ENCODE results near the gene TOE1.

TOE1 gene

DNA sequence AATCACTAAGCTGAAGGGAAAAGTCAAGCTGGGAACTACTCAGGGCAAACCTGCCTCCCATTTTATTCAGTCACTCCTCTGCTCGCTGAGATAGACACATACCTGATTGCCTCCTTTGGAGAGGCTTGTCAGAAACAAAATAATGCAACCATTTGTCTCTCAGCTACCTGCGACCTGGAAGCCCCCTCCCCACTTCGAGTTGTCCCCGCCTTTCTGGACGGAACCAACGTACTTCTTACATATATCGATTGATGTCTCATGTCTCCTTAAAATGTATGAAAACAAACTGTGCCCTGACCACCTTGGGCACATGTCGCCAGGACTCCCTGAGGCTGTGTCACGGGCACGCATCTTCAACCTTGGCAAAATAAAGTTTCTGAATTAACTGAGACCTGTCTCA is 34.7 kb upstream of the TOE1 start (continued):
- TF ChIP-seq, protein P1, sequence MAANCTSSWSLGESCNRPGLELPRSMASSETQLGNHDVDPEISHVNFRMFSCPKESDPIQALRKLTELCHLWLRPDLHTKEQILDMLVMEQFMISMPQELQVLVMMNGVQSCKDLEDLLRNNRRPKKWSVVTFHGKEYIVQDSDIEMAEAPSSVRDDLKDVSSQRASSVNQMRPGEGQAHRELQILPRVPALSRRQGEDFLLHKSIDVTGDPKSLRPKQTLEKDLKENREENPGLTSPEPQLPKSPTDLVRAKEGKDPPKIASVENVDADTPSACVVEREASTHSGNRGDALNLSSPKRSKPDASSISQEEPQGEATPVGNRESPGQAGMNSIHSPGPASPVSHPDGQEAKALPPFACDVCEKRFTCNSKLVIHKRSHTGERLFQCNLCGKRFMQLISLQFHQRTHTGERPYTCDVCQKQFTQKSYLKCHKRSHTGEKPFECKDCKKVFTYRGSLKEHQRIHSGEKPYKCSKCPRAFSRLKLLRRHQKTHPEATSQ (tag by site-specific recombination; IDR thresholded peaks at IDR 0.05), result no peak
- no peak for TF ChIP-seq ZBTB7A (tag by site-specific recombination; IDR thresholded peaks at IDR 0.05; ENCODE audit: low read depth)
- TF ChIP-seq WT1 (tag by site-specific recombination; IDR thresholded peaks at IDR 0.05), result no peak
- TF ChIP-seq EGR2 (tag by site-specific recombination; IDR thresholded peaks at IDR 0.05; ENCODE audit: low read depth), result no peak
- TF ChIP-seq, protein P2, sequence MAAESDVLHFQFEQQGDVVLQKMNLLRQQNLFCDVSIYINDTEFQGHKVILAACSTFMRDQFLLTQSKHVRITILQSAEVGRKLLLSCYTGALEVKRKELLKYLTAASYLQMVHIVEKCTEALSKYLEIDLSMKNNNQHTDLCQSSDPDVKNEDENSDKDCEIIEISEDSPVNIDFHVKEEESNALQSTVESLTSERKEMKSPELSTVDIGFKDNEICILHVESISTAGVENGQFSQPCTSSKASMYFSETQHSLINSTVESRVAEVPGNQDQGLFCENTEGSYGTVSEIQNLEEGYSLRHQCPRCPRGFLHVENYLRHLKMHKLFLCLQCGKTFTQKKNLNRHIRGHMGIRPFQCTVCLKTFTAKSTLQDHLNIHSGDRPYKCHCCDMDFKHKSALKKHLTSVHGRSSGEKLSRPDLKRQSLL (tag by site-specific recombination; IDR thresholded peaks at IDR 0.05), result no peak
- TF ChIP-seq ZNF596 (tag by site-specific recombination; IDR thresholded peaks at IDR 0.05), result no peak
- no peak for TF ChIP-seq RBAK (tag by site-specific recombination; IDR thresholded peaks at IDR 0.05)
- no peak for TF ChIP-seq ZSCAN23 (tag by site-specific recombination; IDR thresholded peaks at IDR 0.05)
- no peak for TF ChIP-seq ZEB2 (tag by site-specific recombination; IDR thresholded peaks at IDR 0.05)
- TF ChIP-seq ZNF114 (tag by site-specific recombination; IDR thresholded peaks at IDR 0.05), result no peak
- TF ChIP-seq, protein P3, sequence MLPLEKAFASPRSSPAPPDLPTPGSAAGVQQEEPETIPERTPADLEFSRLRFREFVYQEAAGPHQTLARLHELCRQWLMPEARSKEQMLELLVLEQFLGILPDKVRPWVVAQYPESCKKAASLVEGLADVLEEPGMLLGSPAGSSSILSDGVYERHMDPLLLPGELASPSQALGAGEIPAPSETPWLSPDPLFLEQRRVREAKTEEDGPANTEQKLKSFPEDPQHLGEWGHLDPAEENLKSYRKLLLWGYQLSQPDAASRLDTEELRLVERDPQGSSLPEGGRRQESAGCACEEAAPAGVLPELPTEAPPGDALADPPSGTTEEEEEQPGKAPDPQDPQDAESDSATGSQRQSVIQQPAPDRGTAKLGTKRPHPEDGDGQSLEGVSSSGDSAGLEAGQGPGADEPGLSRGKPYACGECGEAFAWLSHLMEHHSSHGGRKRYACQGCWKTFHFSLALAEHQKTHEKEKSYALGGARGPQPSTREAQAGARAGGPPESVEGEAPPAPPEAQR (tag by site-specific recombination; IDR thresholded peaks at IDR 0.05), result no peak
- TF ChIP-seq, protein P4, sequence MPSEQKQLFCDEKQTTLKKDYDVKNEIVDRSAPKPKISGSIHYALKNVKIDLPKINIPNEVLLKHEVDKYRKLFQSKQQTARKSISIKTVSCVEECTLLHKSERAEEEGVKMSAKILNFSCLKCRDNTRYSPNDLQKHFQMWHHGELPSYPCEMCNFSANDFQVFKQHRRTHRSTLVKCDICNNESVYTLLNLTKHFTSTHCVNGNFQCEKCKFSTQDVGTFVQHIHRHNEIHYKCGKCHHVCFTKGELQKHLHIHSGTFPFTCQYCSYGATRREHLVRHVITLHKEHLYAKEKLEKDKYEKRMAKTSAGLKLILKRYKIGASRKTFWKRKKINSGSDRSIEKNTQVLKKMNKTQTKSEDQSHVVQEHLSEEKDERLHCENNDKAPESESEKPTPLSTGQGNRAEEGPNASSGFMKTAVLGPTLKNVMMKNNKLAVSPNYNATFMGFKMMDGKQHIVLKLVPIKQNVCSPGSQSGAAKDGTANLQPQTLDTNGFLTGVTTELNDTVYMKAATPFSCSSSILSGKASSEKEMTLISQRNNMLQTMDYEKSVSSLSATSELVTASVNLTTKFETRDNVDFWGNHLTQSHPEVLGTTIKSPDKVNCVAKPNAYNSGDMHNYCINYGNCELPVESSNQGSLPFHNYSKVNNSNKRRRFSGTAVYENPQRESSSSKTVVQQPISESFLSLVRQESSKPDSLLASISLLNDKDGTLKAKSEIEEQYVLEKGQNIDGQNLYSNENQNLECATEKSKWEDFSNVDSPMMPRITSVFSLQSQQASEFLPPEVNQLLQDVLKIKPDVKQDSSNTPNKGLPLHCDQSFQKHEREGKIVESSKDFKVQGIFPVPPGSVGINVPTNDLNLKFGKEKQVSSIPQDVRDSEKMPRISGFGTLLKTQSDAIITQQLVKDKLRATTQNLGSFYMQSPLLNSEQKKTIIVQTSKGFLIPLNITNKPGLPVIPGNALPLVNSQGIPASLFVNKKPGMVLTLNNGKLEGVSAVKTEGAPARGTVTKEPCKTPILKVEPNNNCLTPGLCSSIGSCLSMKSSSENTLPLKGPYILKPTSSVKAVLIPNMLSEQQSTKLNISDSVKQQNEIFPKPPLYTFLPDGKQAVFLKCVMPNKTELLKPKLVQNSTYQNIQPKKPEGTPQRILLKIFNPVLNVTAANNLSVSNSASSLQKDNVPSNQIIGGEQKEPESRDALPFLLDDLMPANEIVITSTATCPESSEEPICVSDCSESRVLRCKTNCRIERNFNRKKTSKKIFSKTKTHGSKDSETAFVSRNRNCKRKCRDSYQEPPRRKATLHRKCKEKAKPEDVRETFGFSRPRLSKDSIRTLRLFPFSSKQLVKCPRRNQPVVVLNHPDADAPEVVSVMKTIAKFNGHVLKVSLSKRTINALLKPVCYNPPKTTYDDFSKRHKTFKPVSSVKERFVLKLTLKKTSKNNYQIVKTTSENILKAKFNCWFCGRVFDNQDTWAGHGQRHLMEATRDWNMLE (tag by site-specific recombination; conservative IDR thresholded peaks at IDR 0.05; ENCODE audit: low read depth), result no peak

DNA sequence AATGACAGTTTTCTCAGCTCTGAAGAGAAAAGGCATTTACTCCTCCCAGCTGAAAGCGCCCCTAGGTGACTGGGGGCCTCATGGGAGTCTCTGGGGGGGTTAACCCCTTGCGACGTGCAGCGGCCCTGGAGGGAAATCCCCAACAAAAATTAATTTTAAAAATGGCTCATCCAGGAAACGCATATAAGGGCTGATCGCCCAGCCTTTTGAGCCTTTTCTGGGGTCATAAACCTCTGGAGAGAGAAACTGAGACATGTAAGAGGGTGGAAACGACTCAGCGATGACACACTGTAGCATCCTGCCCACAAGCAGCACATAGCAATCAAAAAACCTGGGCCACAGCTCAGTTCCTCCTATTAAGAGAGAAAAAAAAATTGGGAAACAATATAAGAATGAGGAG is 33.7 kb upstream of the TOE1 start:
- POLR2A ChIA-PET, result interaction anchor here (0.6 to 2.1 kb wide), 3 partner anchors 33 to 492 kb away, joined by 3 to 20 read pairs (median 3); partner anchors contain the start of genes HECTD3, MUTYH, TOE1 and UROD
- CTCF ChIA-PET, result interaction anchor here (0.6 to 1.3 kb wide), 4 partner anchors 31 to 370 kb away, joined by 3 to 5 read pairs (median 3); no protein-coding TSS in a partner anchor
- H3K4me3 ChIP-seq (ENCODE audit: low read depth, low read length), result no peak overlapping the region
- no peaks in the 10 kb centered on the region for H3K36me3 ChIP-seq (ENCODE audit: control insufficient read depth in 2 of 2, insufficient read depth in 1 of 2, low read length in 2 of 2)
- no peaks in the 10 kb centered on the region for H3K9me3 ChIP-seq (ENCODE audit: control insufficient read depth, insufficient read depth, low read depth, low read length)
- no peak overlapping the region for H3K27ac ChIP-seq (ENCODE audit: extremely low read depth, low read depth, low read length)
- peaks cover 5% of the 10 kb centered on the region; the same call in 1 of the 2 replicates for H3K4me1 ChIP-seq (ENCODE audit: control insufficient read depth, insufficient read depth, low read length)
- TF ChIP-seq HOXC10 (CRISPR knock-in tag; IDR thresholded peaks at IDR 0.05), result no peak
- TF ChIP-seq ZNF184 (tag by site-specific recombination; IDR thresholded peaks at IDR 0.05), result no peak
- TF ChIP-seq, protein P5, sequence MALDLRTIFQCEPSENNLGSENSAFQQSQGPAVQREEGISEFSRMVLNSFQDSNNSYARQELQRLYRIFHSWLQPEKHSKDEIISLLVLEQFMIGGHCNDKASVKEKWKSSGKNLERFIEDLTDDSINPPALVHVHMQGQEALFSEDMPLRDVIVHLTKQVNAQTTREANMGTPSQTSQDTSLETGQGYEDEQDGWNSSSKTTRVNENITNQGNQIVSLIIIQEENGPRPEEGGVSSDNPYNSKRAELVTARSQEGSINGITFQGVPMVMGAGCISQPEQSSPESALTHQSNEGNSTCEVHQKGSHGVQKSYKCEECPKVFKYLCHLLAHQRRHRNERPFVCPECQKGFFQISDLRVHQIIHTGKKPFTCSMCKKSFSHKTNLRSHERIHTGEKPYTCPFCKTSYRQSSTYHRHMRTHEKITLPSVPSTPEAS (tag by site-specific recombination; IDR thresholded peaks at IDR 0.05), result no peak
- TF ChIP-seq, protein P6, sequence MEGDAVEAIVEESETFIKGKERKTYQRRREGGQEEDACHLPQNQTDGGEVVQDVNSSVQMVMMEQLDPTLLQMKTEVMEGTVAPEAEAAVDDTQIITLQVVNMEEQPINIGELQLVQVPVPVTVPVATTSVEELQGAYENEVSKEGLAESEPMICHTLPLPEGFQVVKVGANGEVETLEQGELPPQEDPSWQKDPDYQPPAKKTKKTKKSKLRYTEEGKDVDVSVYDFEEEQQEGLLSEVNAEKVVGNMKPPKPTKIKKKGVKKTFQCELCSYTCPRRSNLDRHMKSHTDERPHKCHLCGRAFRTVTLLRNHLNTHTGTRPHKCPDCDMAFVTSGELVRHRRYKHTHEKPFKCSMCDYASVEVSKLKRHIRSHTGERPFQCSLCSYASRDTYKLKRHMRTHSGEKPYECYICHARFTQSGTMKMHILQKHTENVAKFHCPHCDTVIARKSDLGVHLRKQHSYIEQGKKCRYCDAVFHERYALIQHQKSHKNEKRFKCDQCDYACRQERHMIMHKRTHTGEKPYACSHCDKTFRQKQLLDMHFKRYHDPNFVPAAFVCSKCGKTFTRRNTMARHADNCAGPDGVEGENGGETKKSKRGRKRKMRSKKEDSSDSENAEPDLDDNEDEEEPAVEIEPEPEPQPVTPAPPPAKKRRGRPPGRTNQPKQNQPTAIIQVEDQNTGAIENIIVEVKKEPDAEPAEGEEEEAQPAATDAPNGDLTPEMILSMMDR (tag by site-specific recombination; IDR thresholded peaks at IDR 0.05), result no peak
- TF ChIP-seq, protein P7, sequence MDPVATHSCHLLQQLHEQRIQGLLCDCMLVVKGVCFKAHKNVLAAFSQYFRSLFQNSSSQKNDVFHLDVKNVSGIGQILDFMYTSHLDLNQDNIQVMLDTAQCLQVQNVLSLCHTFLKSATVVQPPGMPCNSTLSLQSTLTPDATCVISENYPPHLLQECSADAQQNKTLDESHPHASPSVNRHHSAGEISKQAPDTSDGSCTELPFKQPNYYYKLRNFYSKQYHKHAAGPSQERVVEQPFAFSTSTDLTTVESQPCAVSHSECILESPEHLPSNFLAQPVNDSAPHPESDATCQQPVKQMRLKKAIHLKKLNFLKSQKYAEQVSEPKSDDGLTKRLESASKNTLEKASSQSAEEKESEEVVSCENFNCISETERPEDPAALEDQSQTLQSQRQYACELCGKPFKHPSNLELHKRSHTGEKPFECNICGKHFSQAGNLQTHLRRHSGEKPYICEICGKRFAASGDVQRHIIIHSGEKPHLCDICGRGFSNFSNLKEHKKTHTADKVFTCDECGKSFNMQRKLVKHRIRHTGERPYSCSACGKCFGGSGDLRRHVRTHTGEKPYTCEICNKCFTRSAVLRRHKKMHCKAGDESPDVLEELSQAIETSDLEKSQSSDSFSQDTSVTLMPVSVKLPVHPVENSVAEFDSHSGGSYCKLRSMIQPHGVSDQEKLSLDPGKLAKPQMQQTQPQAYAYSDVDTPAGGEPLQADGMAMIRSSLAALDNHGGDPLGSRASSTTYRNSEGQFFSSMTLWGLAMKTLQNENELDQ (tag by site-specific recombination; IDR thresholded peaks at IDR 0.05; ENCODE audit: low read depth), result no peak
- no peak for TF ChIP-seq ZNF302 (tag by site-specific recombination; IDR thresholded peaks at IDR 0.05; ENCODE audit: low read depth)
- no peak for TF ChIP-seq SETDB1 (IDR thresholded peaks at IDR 0.05; ENCODE audit: insufficient read length, low read length)
- TF ChIP-seq, protein P8, sequence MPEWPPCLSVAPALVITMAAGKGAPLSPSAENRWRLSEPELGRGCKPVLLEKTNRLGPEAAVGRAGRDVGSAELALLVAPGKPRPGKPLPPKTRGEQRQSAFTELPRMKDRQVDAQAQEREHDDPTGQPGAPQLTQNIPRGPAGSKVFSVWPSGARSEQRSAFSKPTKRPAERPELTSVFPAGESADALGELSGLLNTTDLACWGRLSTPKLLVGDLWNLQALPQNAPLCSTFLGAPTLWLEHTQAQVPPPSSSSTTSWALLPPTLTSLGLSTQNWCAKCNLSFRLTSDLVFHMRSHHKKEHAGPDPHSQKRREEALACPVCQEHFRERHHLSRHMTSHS (tag by site-specific recombination; IDR thresholded peaks at IDR 0.05), result no peak
- TF ChIP-seq MZF1 (tag by site-specific recombination; IDR thresholded peaks at IDR 0.05; ENCODE audit: borderline replicate concordance), result no peak

All from HEK293 (cell line).